ENCODE data around the gene NACA2. TPM values are rescaled to one million over a fixed set of nuclear protein-coding genes. Genes with fewer than 3 reads are reported as not detected.
"Not testable (repeated sequence)": the region's sequence is repeated elsewhere in the genome, so short reads cannot be mapped to it uniquely, and the experiment has no call there.

Gene NACA2
- total and polyA plus RNA-seq, 10 donors = 0.16 to 0.43 (median 0.23) TPM; not detected in 7

- 77 to 84% (median 82%) methylated on average over 5 of the region's 5 CpGs for WGBS, 5 donors
- H3K27ac ChIP-seq = no peak overlapping the region
- intact Hi-C loops (cut with DNase I; ENCODE audit: low total_unique reads) = no loop called here
- peaks cover 0 to 11% (median 3%) of the 10 kb centered on the region in 8 donors for H3K9me3 ChIP-seq
- peaks cover 0 to 20% (median 0%) of the 10 kb centered on the region in 7 donors for H3K27me3 ChIP-seq (replicated peaks in 1 of 7)
- H3K4me3 ChIP-seq = no peak overlapping the region
- H3K4me1 ChIP-seq = no peaks in the 10 kb centered on the region
- no peaks in the 10 kb centered on the region for H3K36me3 ChIP-seq
- TF ChIP-seq POLR2A (IDR thresholded peaks at IDR 0.05) = no peak
- TF ChIP-seq POLR2AphosphoS5 (IDR thresholded peaks at IDR 0.05) = no peak
- no peak for TF ChIP-seq CTCF (IDR thresholded peaks at IDR 0.05 in 8 of 11, conservative IDR thresholded peaks at IDR 0.05 in 3 of 11)
- DNase-seq = no peak
Measured at GRCh38 chr17:61634942-61635538, 44.0 kb upstream of the NACA2 start.

- intact Hi-C loops (cut with DNase I; ENCODE audit: low total_unique reads) = no loop called here
- Histone ChIP-seq H3K4me1 (no peaks in the 10 kb centered on the region), H3K4me3 (no peak overlapping the region), H3K9me3 (peaks cover 0 to 11% (median 3%) of the 10 kb centered on the region in 8 donors), H3K36me3 (no peaks in the 10 kb centered on the region), H3K27ac (no peak overlapping the region), H3K27me3 (replicated peaks in 1 of 7) (peaks cover 0 to 20% (median 0%) of the 10 kb centered on the region in 7 donors)
- TF ChIP-seq POLR2A (IDR thresholded peaks at IDR 0.05) (no peak), CTCF (IDR thresholded peaks at IDR 0.05 in 8 of 11, conservative IDR thresholded peaks at IDR 0.05 in 3 of 11) (no peak), POLR2AphosphoS5 (IDR thresholded peaks at IDR 0.05) (no peak)
- DNase-seq = no peak
Measured at GRCh38 chr17:61634011-61634539, 43.1 kb upstream of the NACA2 start.

GRCh38 chr17:61632826-61633225 is 41.8 kb upstream of the NACA2 start:
- no peaks in the 10 kb centered on the region for H3K4me1 ChIP-seq
- peaks cover 0 to 20% (median 0%) of the 10 kb centered on the region in 7 donors for H3K27me3 ChIP-seq (replicated peaks in 1 of 7)
- WGBS, 5 donors = 71 to 97% (median 85%) methylated on average over 1 of the region's 1 CpG
- TF ChIP-seq POLR2AphosphoS5 (IDR thresholded peaks at IDR 0.05) = no peak
- no peak for TF ChIP-seq CTCF (IDR thresholded peaks at IDR 0.05 in 8 of 11, conservative IDR thresholded peaks at IDR 0.05 in 3 of 11)
- TF ChIP-seq POLR2A (IDR thresholded peaks at IDR 0.05) = no peak
- peaks cover 0 to 11% (median 3%) of the 10 kb centered on the region in 8 donors for H3K9me3 ChIP-seq
- no peak overlapping the region for H3K4me3 ChIP-seq
- DNase-seq = no peak
- intact Hi-C loops (cut with DNase I; ENCODE audit: low total_unique reads) = no loop called here
- H3K27ac ChIP-seq = no peak overlapping the region
- H3K36me3 ChIP-seq = no peaks in the 10 kb centered on the region

GRCh38 chr17:61631800-61632199 is 40.8 kb upstream of the NACA2 start:
- 48 to 100% (median 69%) methylated on average over 1 of the region's 1 CpG for WGBS, 5 donors
- DNase-seq = no peak
- H3K4me3 ChIP-seq = no peak overlapping the region
- H3K36me3 ChIP-seq = no peaks in the 10 kb centered on the region
- peaks cover 0 to 20% (median 0%) of the 10 kb centered on the region in 7 donors for H3K27me3 ChIP-seq (replicated peaks in 1 of 7)
- TF ChIP-seq CTCF (IDR thresholded peaks at IDR 0.05 in 8 of 11, conservative IDR thresholded peaks at IDR 0.05 in 3 of 11) = no peak
- no peaks in the 10 kb centered on the region for H3K4me1 ChIP-seq
- peaks cover 0 to 11% (median 3%) of the 10 kb centered on the region in 8 donors for H3K9me3 ChIP-seq
- intact Hi-C loops (cut with DNase I; ENCODE audit: low total_unique reads) = no loop called here
- no peak overlapping the region for H3K27ac ChIP-seq

GRCh38 chr17:61628158-61628557 is 37.1 kb upstream of the NACA2 start:
- H3K9me3 ChIP-seq; H3K4me1 ChIP-seq; DNase-seq; H3K4me3 ChIP-seq; intact Hi-C loops (cut with DNase I; ENCODE audit: low total_unique reads); H3K36me3 ChIP-seq; H3K27ac ChIP-seq: not testable (repeated sequence)
- 80 to 91% (median 86%) methylated on average over 4 of the region's 4 CpGs for WGBS, 5 donors
- peaks cover 0 to 24% (median 0%) of the 10 kb centered on the region in 7 donors for H3K27me3 ChIP-seq (replicated peaks in 1 of 7)
